Measurements from ENCODE around the gene MRPL24.

Gene MRPL24

DNA sequence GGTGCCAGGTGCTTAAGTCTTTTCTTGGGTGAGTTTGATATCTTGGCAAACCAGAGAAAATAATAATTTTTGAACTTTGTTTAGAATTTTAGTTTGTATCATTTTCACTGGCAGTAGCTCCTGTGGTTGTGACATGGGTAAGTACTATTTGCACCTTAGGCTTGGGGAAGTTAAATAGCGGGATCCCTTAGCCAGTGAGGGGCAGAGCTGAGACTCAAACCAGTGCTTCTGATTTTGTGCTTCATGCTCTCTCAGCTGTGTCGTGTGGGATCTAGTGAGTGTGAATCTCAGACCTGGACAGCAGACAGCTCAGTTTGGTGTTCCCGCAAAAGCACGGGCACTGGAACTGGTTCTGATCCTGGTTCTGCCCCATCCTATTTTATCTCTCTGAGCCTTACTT, 36.1 kb upstream of the MRPL24 start:
- peaks cover 12% of the 10 kb centered on the region for H3K4me1 ChIP-seq (ENCODE audit: control insufficient read depth, insufficient read depth, low read length)
- no peak overlapping the region for H3K27ac ChIP-seq (ENCODE audit: extremely low read depth, low read depth, low read length)
- TF ChIP-seq ZNF248 (tag by site-specific recombination; IDR thresholded peaks at IDR 0.05) (no peak), ZBTB20 (tag by site-specific recombination; IDR thresholded peaks at IDR 0.05) (no peak), ZBTB48 (tag by site-specific recombination; IDR thresholded peaks at IDR 0.05) (peak; percentile 33; the same call in 1 of the 2 replicates), ZNF23 (tag by site-specific recombination; IDR thresholded peaks at IDR 0.05; ENCODE audit: borderline replicate concordance) (no peak), ZNF292 (tag by site-specific recombination; IDR thresholded peaks at IDR 0.05; ENCODE audit: borderline replicate concordance, low read depth) (no peak), SCRT2 (tag by site-specific recombination; IDR thresholded peaks at IDR 0.05) (0 out of 2 replicates have a peak, but pooled peaks have one; percentile 0)
- TF ChIP-seq, protein P1, sequence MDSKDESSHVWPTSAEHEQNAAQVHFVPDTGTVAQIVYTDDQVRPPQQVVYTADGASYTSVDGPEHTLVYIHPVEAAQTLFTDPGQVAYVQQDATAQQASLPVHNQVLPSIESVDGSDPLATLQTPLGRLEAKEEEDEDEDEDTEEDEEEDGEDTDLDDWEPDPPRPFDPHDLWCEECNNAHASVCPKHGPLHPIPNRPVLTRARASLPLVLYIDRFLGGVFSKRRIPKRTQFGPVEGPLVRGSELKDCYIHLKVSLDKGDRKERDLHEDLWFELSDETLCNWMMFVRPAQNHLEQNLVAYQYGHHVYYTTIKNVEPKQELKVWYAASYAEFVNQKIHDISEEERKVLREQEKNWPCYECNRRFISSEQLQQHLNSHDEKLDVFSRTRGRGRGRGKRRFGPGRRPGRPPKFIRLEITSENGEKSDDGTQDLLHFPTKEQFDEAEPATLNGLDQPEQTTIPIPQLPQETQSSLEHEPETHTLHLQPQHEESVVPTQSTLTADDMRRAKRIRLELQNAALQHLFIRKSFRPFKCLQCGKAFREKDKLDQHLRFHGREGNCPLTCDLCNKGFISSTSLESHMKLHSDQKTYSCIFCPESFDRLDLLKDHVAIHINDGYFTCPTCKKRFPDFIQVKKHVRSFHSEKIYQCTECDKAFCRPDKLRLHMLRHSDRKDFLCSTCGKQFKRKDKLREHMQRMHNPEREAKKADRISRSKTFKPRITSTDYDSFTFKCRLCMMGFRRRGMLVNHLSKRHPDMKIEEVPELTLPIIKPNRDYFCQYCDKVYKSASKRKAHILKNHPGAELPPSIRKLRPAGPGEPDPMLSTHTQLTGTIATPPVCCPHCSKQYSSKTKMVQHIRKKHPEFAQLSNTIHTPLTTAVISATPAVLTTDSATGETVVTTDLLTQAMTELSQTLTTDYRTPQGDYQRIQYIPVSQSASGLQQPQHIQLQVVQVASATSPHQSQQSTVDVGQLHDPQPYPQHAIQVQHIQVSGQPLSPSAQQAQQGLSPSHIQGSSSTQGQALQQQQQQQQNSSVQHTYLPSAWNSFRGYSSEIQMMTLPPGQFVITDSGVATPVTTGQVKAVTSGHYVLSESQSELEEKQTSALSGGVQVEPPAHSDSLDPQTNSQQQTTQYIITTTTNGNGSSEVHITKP (tag by site-specific recombination; IDR thresholded peaks at IDR 0.05) = peak; percentile 54
- TF ChIP-seq, protein P2, sequence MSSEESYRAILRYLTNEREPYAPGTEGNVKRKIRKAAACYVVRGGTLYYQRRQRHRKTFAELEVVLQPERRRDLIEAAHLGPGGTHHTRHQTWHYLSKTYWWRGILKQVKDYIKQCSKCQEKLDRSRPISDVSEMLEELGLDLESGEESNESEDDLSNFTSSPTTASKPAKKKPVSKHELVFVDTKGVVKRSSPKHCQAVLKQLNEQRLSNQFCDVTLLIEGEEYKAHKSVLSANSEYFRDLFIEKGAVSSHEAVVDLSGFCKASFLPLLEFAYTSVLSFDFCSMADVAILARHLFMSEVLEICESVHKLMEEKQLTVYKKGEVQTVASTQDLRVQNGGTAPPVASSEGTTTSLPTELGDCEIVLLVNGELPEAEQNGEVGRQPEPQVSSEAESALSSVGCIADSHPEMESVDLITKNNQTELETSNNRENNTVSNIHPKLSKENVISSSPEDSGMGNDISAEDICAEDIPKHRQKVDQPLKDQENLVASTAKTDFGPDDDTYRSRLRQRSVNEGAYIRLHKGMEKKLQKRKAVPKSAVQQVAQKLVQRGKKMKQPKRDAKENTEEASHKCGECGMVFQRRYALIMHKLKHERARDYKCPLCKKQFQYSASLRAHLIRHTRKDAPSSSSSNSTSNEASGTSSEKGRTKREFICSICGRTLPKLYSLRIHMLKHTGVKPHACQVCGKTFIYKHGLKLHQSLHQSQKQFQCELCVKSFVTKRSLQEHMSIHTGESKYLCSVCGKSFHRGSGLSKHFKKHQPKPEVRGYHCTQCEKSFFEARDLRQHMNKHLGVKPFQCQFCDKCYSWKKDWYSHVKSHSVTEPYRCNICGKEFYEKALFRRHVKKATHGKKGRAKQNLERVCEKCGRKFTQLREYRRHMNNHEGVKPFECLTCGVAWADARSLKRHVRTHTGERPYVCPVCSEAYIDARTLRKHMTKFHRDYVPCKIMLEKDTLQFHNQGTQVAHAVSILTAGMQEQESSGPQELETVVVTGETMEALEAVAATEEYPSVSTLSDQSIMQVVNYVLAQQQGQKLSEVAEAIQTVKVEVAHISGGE (tag by site-specific recombination; conservative IDR thresholded peaks at IDR 0.05; ENCODE audit: low read depth) = no peak
- TF ChIP-seq, protein P3, sequence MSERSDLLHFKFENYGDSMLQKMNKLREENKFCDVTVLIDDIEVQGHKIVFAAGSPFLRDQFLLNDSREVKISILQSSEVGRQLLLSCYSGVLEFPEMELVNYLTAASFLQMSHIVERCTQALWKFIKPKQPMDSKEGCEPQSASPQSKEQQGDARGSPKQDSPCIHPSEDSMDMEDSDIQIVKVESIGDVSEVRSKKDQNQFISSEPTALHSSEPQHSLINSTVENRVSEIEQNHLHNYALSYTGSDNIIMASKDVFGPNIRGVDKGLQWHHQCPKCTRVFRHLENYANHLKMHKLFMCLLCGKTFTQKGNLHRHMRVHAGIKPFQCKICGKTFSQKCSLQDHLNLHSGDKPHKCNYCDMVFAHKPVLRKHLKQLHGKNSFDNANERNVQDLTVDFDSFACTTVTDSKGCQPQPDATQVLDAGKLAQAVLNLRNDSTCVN (tag by site-specific recombination; optimal IDR thresholded peaks at IDR 0.05) = no peak
- TF ChIP-seq, protein P4, sequence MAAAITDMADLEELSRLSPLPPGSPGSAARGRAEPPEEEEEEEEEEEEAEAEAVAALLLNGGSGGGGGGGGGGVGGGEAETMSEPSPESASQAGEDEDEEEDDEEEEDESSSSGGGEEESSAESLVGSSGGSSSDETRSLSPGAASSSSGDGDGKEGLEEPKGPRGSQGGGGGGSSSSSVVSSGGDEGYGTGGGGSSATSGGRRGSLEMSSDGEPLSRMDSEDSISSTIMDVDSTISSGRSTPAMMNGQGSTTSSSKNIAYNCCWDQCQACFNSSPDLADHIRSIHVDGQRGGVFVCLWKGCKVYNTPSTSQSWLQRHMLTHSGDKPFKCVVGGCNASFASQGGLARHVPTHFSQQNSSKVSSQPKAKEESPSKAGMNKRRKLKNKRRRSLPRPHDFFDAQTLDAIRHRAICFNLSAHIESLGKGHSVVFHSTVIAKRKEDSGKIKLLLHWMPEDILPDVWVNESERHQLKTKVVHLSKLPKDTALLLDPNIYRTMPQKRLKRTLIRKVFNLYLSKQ (tag by site-specific recombination; IDR thresholded peaks at IDR 0.05; ENCODE audit: borderline replicate concordance) = no peak
- TF ChIP-seq, protein P5, sequence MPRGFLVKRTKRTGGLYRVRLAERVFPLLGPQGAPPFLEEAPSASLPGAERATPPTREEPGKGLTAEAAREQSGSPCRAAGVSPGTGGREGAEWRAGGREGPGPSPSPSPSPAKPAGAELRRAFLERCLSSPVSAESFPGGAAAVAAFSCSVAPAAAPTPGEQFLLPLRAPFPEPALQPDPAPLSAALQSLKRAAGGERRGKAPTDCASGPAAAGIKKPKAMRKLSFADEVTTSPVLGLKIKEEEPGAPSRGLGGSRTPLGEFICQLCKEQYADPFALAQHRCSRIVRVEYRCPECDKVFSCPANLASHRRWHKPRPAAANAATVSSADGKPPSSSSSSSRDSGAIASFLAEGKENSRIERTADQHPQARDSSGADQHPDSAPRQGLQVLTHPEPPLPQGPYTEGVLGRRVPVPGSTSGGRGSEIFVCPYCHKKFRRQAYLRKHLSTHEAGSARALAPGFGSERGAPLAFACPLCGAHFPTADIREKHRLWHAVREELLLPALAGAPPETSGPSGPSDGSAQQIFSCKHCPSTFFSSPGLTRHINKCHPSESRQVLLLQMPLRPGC (tag by site-specific recombination; IDR thresholded peaks at IDR 0.05) = no peak
- ChIA-PET POLR2A (interaction anchor here (0.6 to 0.8 kb wide), 2 partner anchors 31 to 49 kb away, joined by 3 to 6 read pairs; partner anchors contain the start of genes ISG20L2 and METTL25B), CTCF (interaction anchor here (0.8 to 1.9 kb wide), 5 partner anchors 16 to 115 kb away, joined by 3 to 8 read pairs (median 3); partner anchors contain the start of gene NTRK1)
- H3K9me3 ChIP-seq (ENCODE audit: control insufficient read depth, insufficient read depth, low read depth, low read length) = no peaks in the 10 kb centered on the region
- peaks cover 5 to 38% of the 10 kb centered on the region in 2 experiments for H3K36me3 ChIP-seq (ENCODE audit: control insufficient read depth in 2 of 2, insufficient read depth in 1 of 2, low read length in 2 of 2)
- no peak overlapping the region for H3K4me3 ChIP-seq (ENCODE audit: low read depth, low read length)

DNA sequence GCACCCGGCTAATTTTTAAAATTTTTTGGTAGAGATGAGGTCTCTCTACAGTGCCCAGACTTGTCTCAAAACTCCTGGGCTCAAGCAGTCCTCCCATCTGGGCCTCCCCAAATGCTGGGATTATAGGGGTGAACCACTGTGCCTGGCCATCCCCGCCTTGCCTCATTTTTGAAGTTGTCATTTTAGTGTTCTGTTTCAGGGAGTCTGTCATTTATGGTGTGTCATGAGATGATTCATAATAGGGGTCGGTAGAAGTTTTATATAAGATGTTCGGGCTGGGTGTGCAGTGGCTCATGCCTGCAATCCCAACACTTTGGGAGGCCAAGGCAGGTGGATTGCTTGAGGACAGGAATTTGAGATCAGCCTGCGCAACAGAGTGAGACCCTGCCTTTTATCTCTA, 34.9 kb upstream of the MRPL24 start:
- Histone ChIP-seq H3K4me1 (ENCODE audit: control insufficient read depth, insufficient read depth, low read length) (peaks cover 16% of the 10 kb centered on the region), H3K9me3 (ENCODE audit: control insufficient read depth, insufficient read depth, low read depth, low read length) (no peaks in the 10 kb centered on the region), H3K36me3 (ENCODE audit: control insufficient read depth in 2 of 2, insufficient read depth in 1 of 2, low read length in 2 of 2) (peaks cover 4 to 37% of the 10 kb centered on the region in 2 experiments; a peak in 2 of 3 replicates), H3K4me3 (ENCODE audit: low read depth, low read length) (no peak overlapping the region), H3K27ac (ENCODE audit: extremely low read depth, low read depth, low read length) (no peak overlapping the region)
- TF ChIP-seq WT1 (tag by site-specific recombination; IDR thresholded peaks at IDR 0.05) (peak; percentile 54), ZNF248 (tag by site-specific recombination; IDR thresholded peaks at IDR 0.05) (no peak), SP7 (tag by site-specific recombination; IDR thresholded peaks at IDR 0.05) (0 out of 2 replicates have a peak, but pooled peaks have one; percentile 26), ZFHX2 (tag by site-specific recombination; conservative IDR thresholded peaks at IDR 0.05) (no peak)
- TF ChIP-seq, protein P6, sequence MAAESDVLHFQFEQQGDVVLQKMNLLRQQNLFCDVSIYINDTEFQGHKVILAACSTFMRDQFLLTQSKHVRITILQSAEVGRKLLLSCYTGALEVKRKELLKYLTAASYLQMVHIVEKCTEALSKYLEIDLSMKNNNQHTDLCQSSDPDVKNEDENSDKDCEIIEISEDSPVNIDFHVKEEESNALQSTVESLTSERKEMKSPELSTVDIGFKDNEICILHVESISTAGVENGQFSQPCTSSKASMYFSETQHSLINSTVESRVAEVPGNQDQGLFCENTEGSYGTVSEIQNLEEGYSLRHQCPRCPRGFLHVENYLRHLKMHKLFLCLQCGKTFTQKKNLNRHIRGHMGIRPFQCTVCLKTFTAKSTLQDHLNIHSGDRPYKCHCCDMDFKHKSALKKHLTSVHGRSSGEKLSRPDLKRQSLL (tag by site-specific recombination; IDR thresholded peaks at IDR 0.05) = no peak
- TF ChIP-seq, protein P1 (tag by site-specific recombination; IDR thresholded peaks at IDR 0.05) = peak; percentile 92
- ChIA-PET POLR2A (no interaction called here), CTCF (interaction anchor here (0.7 to 1.9 kb wide), 4 partner anchors 33 to 186 kb away, joined by 3 to 8 read pairs (median 4); no protein-coding TSS in a partner anchor)

Measured in HEK293 (cell line).